Measurements from ENCODE around the gene HCRT.

GRCh38 chr17:42135664-42136653 lies 49.3 kb downstream of the HCRT start:
- TF ChIP-seq CTCF (IDR thresholded peaks at IDR 0.05; ENCODE audit: insufficient read depth, low read depth, low read length) (no peak), EZH2 (IDR thresholded peaks at IDR 0.05; ENCODE audit: insufficient read depth, low read length) (no peak)
